Aorta (tissue), 5 donors: Measurements from ENCODE around the gene PCYT1B. TPM values are rescaled to one million over a fixed set of nuclear protein-coding genes. Genes with fewer than 3 reads are reported as not detected.

Experiments used
- ATAC-seq: fragments of 200-7000 bp; cut with Tn5 transposase; one replicate; pipeline ENCODE4 v1.9.1; 2022; ENCODE audit warnings: moderate library complexity; ENCODE audit not compliant: low FRiP score
- DNase-seq, 2 donors: peaks; one replicate each; pipeline ENCODE4 v3.0.0-alpha.2; 2020
- H3K27ac ChIP-seq, 2 donors: one replicate each; pipeline ENCODE4 v1.5.1; 2013; ENCODE audit warnings: low read length in 2 of 2, mild to moderate bottlenecking in 2 of 2, moderate library complexity in 2 of 2, control low read depth in 1 of 2, inconsistent platforms in 1 of 2, low read depth in 1 of 2
- H3K27me3 ChIP-seq, 2 donors: one replicate each; pipeline ENCODE4 v1.6.1; 2013; ENCODE audit warnings: control low read depth in 1 of 2, low read length in 1 of 2, mild to moderate bottlenecking in 1 of 2, moderate library complexity in 1 of 2; ENCODE audit not compliant: insufficient read depth in 2 of 2, control insufficient read depth in 1 of 2
- H3K36me3 ChIP-seq, 2 donors: one replicate each; pipeline ENCODE4 v1.6.1; 2013; ENCODE audit warnings: control low read depth in 1 of 2, low read length in 1 of 2, mild to moderate bottlenecking in 1 of 2; ENCODE audit not compliant: insufficient read depth in 2 of 2, control insufficient read depth in 1 of 2
- H3K4me1 ChIP-seq, 2 donors: one replicate each; pipeline ENCODE4 v1.6.1; 2013; ENCODE audit warnings: low read length in 2 of 2, control low read depth in 1 of 2, mild to moderate bottlenecking in 1 of 2, moderate library complexity in 1 of 2; ENCODE audit not compliant: insufficient read depth in 2 of 2, control insufficient read depth in 1 of 2
- H3K4me3 ChIP-seq, 2 donors: one replicate each; pipeline ENCODE4 v1.5.1; 2013; ENCODE audit warnings: low read length in 2 of 2, control low read depth in 1 of 2, mild to moderate bottlenecking in 1 of 2
- H3K9me3 ChIP-seq: one replicate; pipeline ENCODE4 v1.6.1; 2013; ENCODE audit warnings: mild to moderate bottlenecking, low read length; ENCODE audit not compliant: control insufficient read depth
- WGBS, 2 donors: extraction: QIAGEN DNeasy Blood & Tissue Kit; methylation state at CpG; one replicate each; pipeline ENCODE4 v1.1.7; 2013; 5-methylcytosine and 5-hydroxymethylcytosine counted together
- intact Hi-C, 2 donors: fragments of 100-400 bp; cut with DNase I; formaldehyde crosslinking; loops; one replicate each; pipeline versions ENCODE4 v1.14.2 to v1.15.0; 2022
- polyA plus RNA-seq, 2 donors: library from polyadenylated mRNA; stranded (reverse); fragments of 200-250 nt; gene quantifications; one replicate each; pipeline ENCODE4 v1.2.3, GENCODE V29; 2013
- total RNA-seq, 2 donors: library from RNA; stranded (reverse); fragmentation: NEBNext Ultra II Directional; extraction: Animal tissue kit (Norgen Biotek cat#: 25700); gene quantifications; one replicate each; pipeline ENCODE4 v1.2.1, GENCODE V29; 2021
- donor health status: healthy with polysubstance abuse.
- donor health status: Bipolar disorder and iron deficiency.
- donor health status: DM: no; HTN: no; CAD: no.
- donor health status: DM: no; HTN: no; CAD: no.
- donor health status: DM: yes; HTN: yes; CAD: no.

The PCYT1B gene
- total and polyA plus RNA-seq, 4 donors: 0.03 to 1.3 (median 0.96) TPM; not detected in 1

DNA sequence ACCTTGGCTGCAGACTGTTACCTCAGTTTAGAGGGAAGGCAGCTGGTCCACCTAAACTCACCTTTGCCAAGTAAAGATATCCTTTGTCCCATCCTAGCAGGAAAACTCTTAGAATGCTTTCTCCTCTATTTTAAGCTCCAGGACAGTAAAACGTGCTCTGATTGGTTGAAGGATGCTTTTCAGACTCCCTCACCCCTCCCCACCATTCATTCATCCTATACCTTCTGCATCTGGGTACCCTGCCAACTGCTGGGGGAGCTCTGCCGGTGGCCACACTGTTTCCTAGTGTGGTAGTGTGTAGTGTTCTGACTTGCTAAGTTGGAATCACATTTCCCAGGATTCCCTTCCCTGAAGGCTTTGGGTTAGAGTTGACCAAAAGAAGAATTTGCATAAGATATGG is 26.3 kb upstream of the PCYT1B start:
- H3K4me3 ChIP-seq: no peak overlapping the region
- WGBS, 2 donors: 43 to 51% methylated on average over 2 of the region's 2 CpGs
- no peaks in the 10 kb centered on the region for H3K9me3 ChIP-seq
- intact Hi-C loops: no loop called here
- H3K27ac ChIP-seq: no peak overlapping the region
- no peaks in the 10 kb centered on the region for H3K4me1 ChIP-seq
- no peak for DNase-seq
- no peaks in the 10 kb centered on the region for H3K27me3 ChIP-seq
- no peaks in the 10 kb centered on the region for H3K36me3 ChIP-seq
- ATAC-seq: no peak

GRCh38 chrX:24672701-24673190 is 25.6 kb upstream of the PCYT1B start:
- Histone ChIP-seq H3K4me1 (no peaks in the 10 kb centered on the region), H3K9me3 (no peaks in the 10 kb centered on the region), H3K27me3 (no peaks in the 10 kb centered on the region), H3K27ac (no peak overlapping the region), H3K36me3 (no peaks in the 10 kb centered on the region), H3K4me3 (no peak overlapping the region)
- intact Hi-C loops: no loop called here
- 65 to 74% methylated on average over 11 of the region's 11 CpGs for WGBS, 2 donors
- DNase-seq (no peak), ATAC-seq (no peak)

GRCh38 chrX:24668111-24668510 is 21.0 kb upstream of the PCYT1B start:
- Histone ChIP-seq H3K27ac (no peak overlapping the region), H3K4me3 (no peak overlapping the region), H3K4me1 (no peaks in the 10 kb centered on the region), H3K9me3 (no peaks in the 10 kb centered on the region), H3K36me3 (no peaks in the 10 kb centered on the region), H3K27me3 (no peaks in the 10 kb centered on the region)
- WGBS, 2 donors: 2 to 25% methylated on average over 3 of the region's 3 CpGs
- ATAC-seq (no peak), DNase-seq (no peak)
- intact Hi-C loops: no loop called here

- no peak for ATAC-seq
- WGBS, 2 donors: 62 to 86% methylated on average over 4 of the region's 4 CpGs
- Histone ChIP-seq H3K4me3 (no peak overlapping the region), H3K4me1 (no peaks in the 10 kb centered on the region), H3K9me3 (no peaks in the 10 kb centered on the region), H3K36me3 (no peaks in the 10 kb centered on the region), H3K27me3 (no peaks in the 10 kb centered on the region), H3K27ac (no peak overlapping the region)
- intact Hi-C loops: no loop called here
- no peak for DNase-seq
Observed at GRCh38 chrX:24662352-24662751, 15.2 kb upstream of the PCYT1B start.

- Histone ChIP-seq H3K9me3 (no peaks in the 10 kb centered on the region), H3K27ac (no peak overlapping the region), H3K27me3 (no peaks in the 10 kb centered on the region), H3K36me3 (no peaks in the 10 kb centered on the region), H3K4me3 (no peak overlapping the region), H3K4me1 (no peaks in the 10 kb centered on the region)
- intact Hi-C loops: no loop called here
- DNase-seq: no peak
- ATAC-seq: no peak
Observed at GRCh38 chrX:24661292-24661691, 14.1 kb upstream of the PCYT1B start.

GRCh38 chrX:24659646-24660045 is 12.5 kb upstream of the PCYT1B start:
- ATAC-seq: no peak
- no peaks in the 10 kb centered on the region for H3K36me3 ChIP-seq
- 67 to 85% methylated on average over 3 of the region's 3 CpGs for WGBS, 2 donors
- H3K4me1 ChIP-seq: no peaks in the 10 kb centered on the region
- H3K4me3 ChIP-seq: no peak overlapping the region
- intact Hi-C loops: no loop called here
- H3K27me3 ChIP-seq: no peaks in the 10 kb centered on the region
- DNase-seq: no peak
- no peaks in the 10 kb centered on the region for H3K9me3 ChIP-seq
- H3K27ac ChIP-seq: no peak overlapping the region

GRCh38 chrX:24659106-24659505 is 12.0 kb upstream of the PCYT1B start:
- Histone ChIP-seq H3K27ac (no peak overlapping the region), H3K9me3 (no peaks in the 10 kb centered on the region), H3K27me3 (no peaks in the 10 kb centered on the region), H3K36me3 (no peaks in the 10 kb centered on the region), H3K4me3 (no peak overlapping the region), H3K4me1 (no peaks in the 10 kb centered on the region)
- no peak for ATAC-seq
- WGBS, 2 donors: 59 to 67% methylated on average over 1 of the region's 1 CpG
- no peak for DNase-seq
- intact Hi-C loops: no loop called here

DNA sequence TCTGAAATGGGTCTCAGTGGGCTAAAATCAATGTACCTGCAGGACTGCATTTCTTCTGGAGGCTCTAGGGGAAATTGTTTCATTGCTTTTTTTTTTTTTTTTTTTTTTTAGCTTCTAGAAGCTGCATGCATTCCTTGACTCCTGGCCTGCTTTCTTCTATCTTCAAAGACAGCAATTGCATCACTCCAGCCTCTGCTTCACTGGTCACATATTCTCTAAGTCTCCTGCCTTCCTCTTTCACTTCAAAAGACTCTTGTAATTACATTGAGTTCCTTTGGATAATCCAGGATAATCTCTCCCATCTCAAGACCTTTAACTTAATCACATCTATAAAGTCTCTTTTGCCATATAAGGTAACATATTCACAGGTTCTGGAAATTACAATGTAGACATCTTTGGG is 11.3 kb upstream of the PCYT1B start:
- no peak for ATAC-seq

GRCh38 chrX:24657671-24658386 is 10.7 kb upstream of the PCYT1B start:
- no peaks in the 10 kb centered on the region for H3K4me1 ChIP-seq
- DNase-seq (no peak), ATAC-seq (no peak)
- intact Hi-C loops: no loop called here
- H3K27me3 ChIP-seq: no peaks in the 10 kb centered on the region
- H3K9me3 ChIP-seq: no peaks in the 10 kb centered on the region
- H3K36me3 ChIP-seq: no peaks in the 10 kb centered on the region
- WGBS, 2 donors: 61 to 81% methylated on average over 6 of the region's 6 CpGs
- no peak overlapping the region for H3K4me3 ChIP-seq
- no peak overlapping the region for H3K27ac ChIP-seq

More for the DNA sequence above, 11.3 kb upstream of the PCYT1B start:
- Histone ChIP-seq H3K36me3 (no peaks in the 10 kb centered on the region), H3K4me1 (no peaks in the 10 kb centered on the region), H3K27ac (no peak overlapping the region), H3K9me3 (no peaks in the 10 kb centered on the region), H3K27me3 (no peaks in the 10 kb centered on the region), H3K4me3 (no peak overlapping the region)
- DNase-seq: no peak
- intact Hi-C loops: no loop called here
